NCI-H345 treated with DMSO at 0.1 percent for 48 hours (cell line): Measurements from ENCODE around the gene PRXL2B.
A peak's percentile ranks its signal among the peaks of the same experiment; 100 is the strongest.
"Not testable (repeated sequence)": the region's sequence is repeated elsewhere in the genome, so short reads cannot be mapped to it uniquely, and the experiment has no call there.

Experiments used
- DNase-seq: peaks from one replicate; lab custom pipeline; 2025; ENCODE audit not compliant: unreplicated experiment; lab: John Stamatoyannopoulos, UW

PRXL2B gene

DNA sequence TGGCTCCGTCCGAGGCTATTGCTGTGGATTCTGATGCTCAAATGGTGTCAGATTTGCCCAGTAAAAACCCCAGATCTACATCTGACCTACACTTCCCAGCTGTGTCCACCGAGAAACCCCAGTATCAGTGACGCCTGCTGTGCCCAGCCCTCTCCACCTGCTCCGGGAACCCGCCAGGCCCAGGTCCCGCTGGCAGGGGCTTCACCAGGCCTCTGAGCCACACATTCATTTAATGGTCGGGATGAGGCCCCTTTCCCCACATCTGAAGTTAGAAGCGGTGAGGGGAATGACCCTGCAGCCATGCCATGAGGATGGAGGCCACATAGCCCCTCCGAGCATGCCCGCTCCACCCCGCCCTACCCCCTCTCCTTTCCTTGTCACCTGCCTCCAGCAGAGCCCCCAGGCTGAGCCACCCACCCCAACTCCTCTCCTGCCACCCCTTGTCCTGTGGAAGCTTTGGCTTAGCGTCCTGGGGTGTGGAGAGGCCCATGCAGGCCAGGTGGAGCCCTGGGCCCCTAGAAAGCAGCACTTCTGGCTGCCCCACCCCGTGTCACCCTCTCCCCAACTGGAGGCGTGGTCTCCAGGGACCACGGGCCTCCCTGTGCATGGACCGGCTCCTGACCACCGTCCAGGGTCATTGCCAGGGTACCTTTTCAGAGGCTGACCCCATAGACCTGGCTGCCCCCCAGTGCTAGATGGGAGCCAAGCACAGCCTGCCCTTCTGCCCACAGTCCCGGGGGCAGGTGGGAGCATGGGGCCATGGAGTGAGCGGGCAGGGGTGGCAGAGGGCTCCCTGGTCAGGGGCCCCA, 22.4 kb upstream of the PRXL2B start:
- no peak for DNase-seq

DNA sequence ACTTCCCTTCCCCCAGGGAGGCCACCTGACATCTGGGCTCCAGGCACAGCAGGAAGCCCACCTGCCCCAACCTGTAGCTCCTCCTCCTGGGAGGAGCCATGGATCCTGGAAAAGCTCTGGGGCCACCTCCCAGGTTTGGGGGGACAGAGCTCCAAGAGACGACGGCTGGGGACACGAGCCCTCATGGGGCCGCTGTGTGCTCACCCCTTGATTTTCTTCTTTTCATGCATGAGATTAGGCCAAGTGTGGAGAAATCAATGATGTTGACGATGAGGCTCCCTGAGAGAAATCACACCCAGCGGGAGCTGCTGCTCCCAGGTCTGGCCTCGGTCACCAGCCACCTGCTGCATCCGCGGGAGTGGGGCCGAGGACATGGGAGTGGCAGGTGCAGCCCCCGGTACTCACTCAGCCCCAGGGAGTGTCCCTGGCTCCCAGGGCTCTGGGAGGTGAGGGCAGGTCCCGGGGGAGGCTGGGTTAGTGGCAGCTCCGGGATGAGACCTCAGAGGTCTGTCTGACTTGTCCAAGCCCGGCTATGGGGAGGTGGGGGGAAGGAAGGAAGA, 21.7 kb upstream of the PRXL2B start:
- DNase-seq = peak; percentile 52

DNA sequence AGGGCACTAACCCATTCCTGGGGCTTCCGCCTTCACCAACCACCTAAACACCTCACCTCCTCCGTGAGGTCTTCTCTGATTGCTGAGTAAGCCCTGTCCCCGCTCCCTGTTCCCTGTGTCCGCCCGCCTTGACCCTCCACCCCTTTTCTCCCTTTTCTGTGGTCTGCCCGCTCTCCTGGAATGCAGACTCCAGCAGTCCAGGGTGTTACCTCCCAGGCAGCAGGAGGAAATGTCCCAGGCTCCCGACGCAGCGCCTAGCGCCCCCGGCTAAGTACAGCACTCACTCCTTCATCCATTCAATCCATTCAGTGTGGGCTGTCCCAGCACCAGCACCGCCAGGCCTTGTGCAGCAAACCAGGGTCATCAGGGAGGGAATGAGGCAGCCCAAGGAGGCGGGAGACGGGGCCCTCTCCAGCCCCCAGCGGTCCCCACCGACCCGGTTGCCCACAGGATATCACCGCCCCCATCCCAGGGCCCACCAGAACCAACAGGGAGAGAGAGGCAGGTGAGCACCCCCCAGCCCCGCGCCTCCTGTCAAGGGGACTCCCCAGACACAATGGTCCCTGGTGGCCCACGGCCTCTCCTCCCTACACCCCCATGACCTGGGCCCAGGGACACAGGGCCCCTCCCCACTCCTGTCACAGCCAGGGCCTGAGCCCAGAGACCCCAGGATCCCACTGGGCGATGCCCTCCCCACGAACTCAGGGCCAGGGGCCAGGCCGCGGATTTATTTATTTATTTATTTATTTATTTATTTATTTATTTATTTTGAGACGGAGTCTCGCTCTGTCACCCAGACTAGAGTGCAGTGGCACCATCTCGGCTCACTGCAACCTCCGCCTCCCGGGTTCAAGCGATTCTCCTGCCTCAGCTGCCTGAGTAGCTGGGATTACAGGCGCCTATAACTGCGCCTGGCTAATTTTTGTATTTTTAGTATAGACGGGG, 20.2 kb upstream of the PRXL2B start:
- DNase-seq = no peak

DNA sequence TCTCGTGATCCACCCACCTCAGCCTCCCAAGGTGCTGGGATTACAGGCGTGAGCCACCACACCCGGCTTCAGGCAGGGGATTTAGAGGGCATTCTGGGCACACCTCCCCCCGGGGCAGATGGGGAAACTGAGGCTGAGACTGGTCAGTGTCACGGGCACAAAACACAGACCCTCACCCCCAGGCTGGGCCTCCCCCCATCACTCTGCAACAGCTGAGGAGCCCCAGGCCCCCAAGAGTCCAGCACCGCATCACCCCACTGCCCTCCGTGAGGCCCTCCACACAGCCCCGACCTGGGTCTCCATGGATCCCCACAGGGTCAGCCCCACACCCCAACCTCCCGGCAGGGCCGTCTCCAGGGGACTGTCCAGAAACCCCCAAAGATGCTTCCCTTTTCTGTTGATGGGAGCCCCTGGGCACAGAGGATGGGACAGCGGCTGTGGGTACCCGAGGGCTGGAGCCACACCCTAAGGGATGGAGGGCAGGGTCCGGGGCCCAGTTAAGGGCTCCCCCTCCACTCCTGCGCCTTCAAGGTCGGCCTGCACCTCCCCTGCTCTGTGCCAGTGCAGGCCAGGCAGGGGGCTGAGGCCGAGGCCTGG, 19.4 kb upstream of the PRXL2B start:
- no peak for DNase-seq

DNA sequence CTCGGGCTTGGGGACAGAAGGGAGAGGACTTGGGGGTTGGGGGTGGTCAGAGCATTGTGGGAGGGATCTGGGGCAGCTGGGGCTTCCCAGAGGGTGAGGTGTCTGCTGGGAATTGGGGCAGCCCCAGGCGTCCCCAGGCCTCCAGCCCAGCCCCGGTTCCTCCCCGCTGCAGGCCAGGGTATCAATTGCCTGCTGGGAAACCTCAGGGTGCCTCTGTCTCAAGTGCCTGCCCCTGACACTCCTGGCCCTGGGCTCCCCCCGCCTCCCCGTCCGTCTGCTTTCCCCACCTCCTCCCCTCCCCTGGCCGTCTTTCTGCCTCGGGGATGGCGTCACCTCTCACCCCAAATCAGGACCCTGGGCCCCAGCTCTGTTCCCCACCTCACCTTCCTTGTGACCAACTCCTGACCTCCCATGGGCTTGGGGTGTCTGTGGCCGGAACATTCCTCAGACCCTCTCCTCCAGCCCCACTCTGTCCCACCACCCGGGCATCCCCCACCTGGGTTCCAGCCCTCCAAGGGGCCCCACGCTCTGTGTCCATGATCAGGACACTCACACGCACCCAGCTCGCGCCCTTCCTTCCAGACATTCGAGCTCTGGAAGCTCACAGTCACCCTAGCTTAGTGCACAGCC, 18.3 kb upstream of the PRXL2B start:
- DNase-seq = not testable (repeated sequence)

DNA sequence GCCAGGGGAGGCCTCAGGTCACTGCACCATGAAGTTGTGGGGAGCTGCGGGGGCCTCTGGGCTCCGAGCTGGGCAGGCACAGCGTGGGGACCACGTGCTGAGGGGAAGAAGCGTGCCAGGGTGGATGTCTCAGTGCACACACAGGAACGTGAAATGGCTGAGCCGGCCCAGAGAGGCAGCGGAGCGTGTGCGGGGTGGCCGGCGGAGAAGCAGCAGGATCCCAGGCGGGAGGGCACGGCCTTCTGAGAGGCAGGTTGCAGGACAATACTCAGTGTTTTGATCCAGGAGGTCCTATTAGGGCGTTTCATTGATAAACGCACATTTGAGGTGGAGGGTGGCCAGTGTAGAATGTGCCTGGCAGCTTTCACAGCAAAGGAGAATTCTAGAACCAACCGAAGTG, 17.5 kb upstream of the PRXL2B start:
- DNase-seq = no peak

DNA sequence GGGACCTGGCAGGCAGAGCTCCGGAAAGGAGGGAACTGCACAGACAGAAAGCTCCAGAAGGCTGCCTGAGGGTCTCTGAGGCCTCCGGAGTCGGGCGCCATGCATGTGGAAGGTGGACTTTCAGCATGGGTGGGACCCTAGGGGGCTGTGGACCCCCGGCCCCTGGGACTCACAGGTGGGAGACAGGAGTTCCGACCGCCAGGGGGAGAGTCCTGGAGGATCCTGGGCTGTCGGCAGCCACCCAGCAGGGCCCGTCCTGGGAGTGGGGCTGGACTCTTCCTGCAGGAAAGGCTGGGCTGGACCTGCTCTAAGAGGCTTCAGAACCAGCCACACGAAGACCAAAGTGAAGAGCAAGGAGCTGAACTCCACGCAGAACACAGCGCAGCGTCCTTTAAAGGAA, 16.9 kb upstream of the PRXL2B start:
- not testable (repeated sequence) for DNase-seq

DNA sequence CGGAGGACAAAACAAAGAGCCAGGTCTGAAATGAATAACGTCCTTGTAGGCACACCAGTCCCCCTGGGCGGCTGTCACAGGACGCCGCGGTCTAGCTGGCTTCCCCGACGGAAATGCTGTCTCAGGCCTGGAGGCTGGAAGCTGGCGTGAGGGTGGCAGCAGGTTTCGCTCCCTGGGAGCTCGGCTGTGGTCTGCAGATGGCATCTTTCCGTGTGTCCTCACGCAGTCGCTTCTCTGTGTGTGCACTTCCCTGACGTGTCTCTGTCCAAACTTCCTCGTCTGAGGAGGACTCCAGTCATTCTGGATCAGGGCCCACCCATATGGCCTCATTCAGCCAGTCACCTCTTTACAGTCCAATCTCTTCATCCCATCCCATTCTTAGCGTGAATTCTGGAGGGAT, 16.2 kb upstream of the PRXL2B start:
- DNase-seq = no peak

DNA sequence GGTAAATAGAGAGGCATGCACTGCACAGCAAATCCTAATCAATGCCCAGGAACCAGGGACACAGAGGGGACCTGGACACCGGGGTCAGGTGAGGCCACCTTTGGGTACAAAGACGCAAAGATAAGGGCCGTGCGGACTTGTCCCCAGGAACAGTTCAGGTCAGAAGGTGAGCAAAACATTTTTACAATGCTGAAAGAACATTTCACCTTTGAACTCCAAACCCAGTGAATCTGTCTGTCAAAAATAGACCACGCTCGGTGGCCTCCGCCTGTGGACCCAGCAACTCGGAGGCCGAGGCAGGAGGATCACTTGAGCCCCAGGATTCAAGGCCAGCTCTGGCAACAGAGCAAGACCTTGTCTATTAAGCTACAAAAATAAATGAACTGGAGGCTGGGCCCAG, 15.2 kb upstream of the PRXL2B start:
- DNase-seq = no peak

DNA sequence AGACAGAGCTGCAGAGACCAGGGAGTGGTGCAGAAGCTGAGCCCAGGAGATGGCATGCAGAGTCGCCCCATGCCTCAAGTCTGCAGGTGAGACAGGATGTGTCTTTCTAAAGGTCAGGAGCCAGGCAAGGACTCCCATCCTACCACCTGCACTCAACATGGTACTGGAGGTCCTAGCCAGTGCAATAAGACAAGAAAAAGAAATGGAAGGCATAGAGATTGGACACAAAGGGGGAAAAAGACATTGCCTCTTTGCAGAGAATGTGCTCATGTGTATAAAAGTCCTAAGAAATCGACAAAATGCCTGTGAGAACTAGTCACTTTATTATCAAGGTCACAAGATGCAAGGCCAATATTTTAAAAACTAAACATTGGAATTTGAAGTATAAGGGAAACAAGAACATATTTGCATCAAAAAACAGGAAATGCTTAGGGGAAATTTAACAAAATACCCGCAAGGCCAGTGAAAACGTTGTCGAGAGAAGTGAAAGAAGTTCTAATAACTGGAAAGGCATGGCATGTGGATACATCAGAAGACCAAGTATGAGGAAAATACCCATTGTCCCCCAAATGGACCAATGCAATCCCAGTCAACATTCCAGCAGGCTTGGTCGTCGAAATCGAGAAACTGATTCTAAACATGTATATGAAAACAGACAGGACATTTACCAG, 13.2 kb upstream of the PRXL2B start:
- no peak for DNase-seq

DNA sequence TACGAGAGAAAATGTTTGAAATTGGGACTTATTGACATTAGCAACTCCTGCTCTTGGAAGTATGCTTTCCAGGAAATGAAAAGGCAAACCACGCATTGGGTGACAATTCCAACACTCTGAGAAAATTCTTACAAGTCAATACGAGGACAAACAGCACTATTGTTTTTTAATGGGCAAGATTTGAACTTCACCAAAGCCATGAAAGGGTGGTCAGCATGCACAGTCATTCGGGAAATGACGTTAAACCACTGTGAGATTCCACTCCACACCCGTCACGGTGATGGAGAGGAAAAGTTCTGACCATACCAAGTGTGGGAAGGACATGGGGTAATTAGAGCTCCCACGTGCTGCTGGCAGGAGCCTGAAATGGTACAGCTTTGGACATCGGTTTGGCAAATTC, 12.2 kb upstream of the PRXL2B start:
- no peak for DNase-seq

DNA sequence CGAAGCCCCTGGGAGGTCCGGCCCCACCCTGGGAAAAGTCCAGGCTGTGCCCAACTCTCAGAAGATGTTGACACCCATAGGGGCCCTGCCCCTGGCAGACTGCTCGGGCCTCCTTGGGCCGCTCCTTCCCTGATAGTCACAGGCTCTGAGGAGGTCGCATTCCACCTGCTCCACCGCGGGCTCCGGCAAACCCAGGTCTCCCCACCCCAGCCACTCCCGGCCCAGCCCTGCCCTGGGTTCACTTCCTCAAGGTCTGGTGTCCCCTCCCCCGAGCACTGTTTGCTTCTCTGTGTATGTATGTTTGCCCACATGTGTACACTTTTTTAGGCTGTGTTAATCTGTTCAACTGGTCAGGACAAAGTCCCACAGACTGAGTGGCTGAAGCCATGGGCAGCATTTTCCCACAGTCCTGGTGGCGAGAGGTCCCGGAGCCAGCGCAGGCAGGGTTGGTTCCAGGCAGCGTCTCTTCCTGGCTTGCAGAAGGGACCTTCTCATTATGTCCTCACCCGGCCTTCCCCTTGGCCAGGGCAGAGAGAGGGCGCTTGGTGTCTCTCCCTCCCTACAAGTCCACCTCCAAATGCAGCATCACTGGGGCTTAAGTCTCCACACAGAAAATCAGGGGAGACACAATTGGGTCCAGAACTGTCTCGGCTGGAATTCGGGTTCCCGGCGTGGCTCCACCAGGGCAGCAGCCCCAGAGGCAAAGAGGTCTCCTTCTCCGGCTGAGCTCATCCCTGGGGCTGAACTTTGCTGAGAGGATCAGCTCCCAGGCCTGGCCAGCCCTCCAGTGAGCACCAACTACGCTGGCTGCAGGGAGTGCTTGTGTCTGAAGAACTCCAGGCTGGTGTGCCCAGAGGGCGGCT, 10.5 kb upstream of the PRXL2B start:
- DNase-seq = no peak

DNA sequence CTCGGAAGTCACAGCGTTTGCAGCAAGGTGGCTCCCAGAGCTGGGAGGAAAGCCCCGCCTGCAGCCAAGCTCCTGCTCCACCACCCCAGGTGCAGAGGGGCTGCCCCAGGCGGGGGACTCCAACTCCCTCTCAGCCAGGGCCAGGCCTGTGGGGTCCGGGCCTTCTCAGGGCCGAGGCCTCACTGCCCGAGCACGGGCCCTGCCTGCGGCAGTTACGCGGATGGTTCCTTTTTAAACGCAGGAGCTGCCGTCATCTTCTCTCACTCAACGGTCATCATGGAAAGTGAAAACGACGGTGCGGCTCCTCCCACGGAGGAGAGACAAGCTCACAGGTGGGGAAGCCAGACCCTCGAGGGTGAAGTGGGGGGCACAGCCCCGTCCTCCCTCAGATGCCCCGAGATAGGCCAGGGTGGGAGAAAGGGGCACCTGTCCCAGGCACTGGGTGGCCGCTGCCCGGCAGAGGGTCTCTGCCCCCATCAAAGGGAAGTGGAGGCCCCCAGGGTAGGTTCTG, 9.0 kb upstream of the PRXL2B start:
- not testable (repeated sequence) for DNase-seq

DNA sequence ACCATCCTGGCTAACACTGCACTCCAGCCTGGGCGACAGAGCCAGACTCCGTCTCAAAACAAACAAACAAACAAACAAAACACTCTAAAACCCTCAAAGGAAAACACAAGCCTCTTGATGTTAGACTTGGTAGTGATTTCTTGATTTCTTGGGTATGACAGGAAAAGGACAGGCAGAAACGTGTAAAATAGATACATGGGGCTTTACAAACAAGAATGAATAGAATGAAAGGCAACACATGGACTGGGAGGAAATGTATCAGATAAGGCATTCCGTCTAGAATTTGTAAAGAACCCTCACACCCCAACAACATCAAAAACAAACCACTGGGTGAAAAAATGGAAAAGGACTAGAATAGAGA, 7.8 kb upstream of the PRXL2B start:
- no peak for DNase-seq

DNA sequence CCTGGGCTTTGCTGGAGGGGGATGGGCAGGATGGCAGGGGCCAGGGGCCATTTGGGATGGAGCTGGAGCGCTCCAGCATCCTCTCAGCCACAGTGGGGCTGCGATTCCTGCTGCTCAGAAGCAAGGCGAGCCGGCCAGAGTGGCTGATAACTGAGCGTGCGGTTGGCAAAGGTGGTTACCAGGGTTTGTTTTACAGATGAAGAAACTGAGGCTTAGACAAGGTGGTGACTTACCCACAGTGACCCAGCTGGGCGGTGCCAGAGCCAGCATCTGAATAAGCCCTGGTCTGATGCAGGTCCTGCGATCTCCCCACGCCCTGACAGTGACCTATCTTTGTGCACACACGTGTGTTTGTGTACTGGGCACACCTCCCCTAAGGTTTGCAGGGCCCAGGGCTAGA, 5.9 kb upstream of the PRXL2B start:
- DNase-seq = no peak

DNA sequence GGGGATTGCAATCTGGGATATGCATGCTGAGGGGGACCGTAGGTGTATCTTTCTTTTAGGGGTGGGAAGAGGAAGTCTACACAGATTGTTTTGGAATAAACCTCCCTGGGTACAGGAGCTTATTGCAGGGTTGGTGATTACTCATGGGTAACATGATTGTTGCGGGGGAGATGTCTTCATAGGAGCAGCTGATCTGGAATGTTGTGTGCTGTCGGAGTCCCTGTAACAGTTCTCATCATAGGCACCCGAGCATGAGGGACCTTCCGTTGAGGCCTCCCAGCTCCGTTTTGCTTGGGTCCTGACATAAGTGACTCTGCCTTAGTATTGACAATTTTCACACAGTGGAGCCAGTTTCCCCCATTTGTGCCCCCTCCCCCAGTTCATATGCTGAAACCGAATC, 4.2 kb upstream of the PRXL2B start:
- no peak for DNase-seq

DNA sequence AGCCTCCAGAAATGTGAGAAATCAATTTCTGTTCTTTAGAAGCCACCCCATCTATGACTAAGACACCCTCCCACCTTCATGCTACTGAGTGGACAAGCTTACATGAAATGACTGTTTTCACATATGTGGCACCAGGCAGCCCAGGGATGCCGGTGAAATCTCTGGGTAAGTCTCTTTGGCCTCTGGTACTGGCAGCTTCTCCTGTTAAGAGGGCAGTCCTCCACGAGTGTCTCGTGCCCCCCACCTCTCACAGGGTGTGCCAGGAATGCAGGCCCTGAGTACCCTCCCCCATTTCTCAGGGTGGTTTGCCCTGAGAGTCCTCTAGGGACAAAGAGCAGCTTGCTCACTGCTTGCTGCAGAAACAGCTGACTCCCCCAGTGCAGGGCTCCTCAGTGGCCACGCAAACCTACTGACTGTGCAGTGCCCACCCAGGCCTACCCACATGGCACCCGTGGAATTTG, 3.2 kb upstream of the PRXL2B start:
- no peak for DNase-seq

DNA sequence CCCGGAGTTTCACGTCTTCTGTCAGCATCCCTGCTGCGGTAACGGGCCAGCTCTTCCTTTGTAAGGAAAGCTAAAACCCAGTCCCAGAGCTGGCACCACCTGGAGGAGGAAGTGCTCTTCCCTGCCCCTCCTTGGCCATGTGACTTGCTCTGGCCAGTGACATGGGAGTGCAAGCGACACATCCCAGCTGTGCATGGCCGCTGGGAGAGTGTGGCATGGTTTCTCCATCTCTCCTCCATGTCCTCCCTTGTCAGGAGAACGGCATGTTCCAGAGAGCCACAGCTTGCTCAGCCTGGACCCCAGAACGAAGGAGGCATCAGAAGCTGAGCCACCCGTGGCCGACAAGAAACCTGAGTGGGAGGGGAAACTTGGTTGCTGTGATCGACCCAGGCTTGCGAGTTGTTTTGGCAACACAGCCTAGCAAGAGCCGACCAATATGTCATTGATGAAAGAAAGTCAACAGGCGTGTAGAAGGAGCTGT, 2.7 kb upstream of the PRXL2B start:
- DNase-seq = no peak

DNA sequence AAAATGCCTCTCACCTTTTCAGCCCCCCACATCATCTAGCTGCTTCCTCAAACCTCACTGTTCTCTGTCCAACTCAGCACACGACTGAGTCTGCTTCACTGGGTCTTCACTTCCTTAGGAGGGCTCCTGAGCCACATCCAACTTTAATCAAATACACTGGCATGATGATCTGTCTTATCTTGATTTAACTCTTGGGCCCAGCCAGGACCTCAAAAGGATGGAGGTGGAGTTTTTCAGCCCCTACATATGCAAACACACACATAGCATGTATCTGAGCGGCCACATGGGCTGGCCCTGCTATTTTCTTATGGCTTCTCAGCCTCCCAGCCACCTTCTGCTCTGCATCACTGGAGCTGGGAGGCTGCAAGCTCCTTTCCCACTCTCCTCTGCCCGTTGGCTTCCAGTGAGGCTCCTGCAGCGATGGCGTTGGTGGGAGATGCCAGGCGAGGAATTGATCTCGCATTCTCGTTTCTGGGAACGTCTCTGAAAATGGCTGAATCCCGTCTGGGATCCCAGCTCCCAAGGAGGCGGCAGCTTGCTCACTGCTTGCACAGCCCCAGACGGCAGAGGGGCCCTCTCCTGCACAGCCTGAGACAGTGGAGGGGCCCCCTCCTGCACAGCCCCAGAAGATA, 1.8 kb upstream of the PRXL2B start:
- no peak for DNase-seq
